MM.1S (cell line): ENCODE results near the gene SMCHD1.
A peak's percentile ranks its signal among the peaks of the same experiment; 100 is the strongest.
"Not testable (repeated sequence)": the region's sequence is repeated elsewhere in the genome, so short reads cannot be mapped to it uniquely, and the experiment has no call there.

Source experiments
- DNase-seq: peaks from one replicate; pipeline ENCODE4 v3.0.0-alpha.2; 2015
- H2AFZ ChIP-seq: fragments of 300-600 bp; sonication (generic); 2 replicates; pipeline ENCODE4 v1.6.0; 2016; ENCODE audit warnings: antibody characterized with exemption, low read length
- H3F3A ChIP-seq: fragments of 300-600 bp; sonication (generic); 2 replicates; pipeline ENCODE4 v1.6.1; 2016; ENCODE audit warnings: mild to moderate bottlenecking, antibody characterized with exemption, low read length, moderate library complexity, mixed read lengths; ENCODE audit not compliant: insufficient read depth
- H3K27ac ChIP-seq: fragments of 300-600 bp; sonication (generic); 2 replicates; pipeline ENCODE4 v1.5.1; 2016; ENCODE audit warnings: mild to moderate bottlenecking, low read length
- H3K27me3 ChIP-seq: fragments of 300-600 bp; sonication (generic); replicated peaks from 2 replicates; pipeline ENCODE4 v1.6.0; 2016; ENCODE audit warnings: low read length; ENCODE audit not compliant: insufficient read depth
- H3K36me3 ChIP-seq: fragments of 300-600 bp; sonication (generic); replicated peaks from 2 replicates; pipeline ENCODE4 v1.6.1; 2016; ENCODE audit warnings: mild to moderate bottlenecking, low read length, mixed read lengths; ENCODE audit not compliant: insufficient read depth
- H3K4me1 ChIP-seq: fragments of 300-600 bp; sonication (generic); 2 replicates; pipeline ENCODE4 v1.6.1; 2016; ENCODE audit warnings: low read length, mixed read lengths
- H3K4me2 ChIP-seq: fragments of 300-600 bp; sonication (generic); 2 replicates; pipeline ENCODE4 v1.6.0; 2016; ENCODE audit warnings: low read depth, low read length
- H3K4me3 ChIP-seq: fragments of 300-600 bp; sonication (generic); 2 replicates; pipeline ENCODE4 v1.5.1; 2016; ENCODE audit warnings: low read length, mixed read lengths
- H3K79me2 ChIP-seq: fragments of 300-600 bp; sonication (generic); 2 replicates; pipeline ENCODE4 v1.6.1; 2016; ENCODE audit warnings: mixed run types, low read length, mixed read lengths
- H3K9ac ChIP-seq: fragments of 300-600 bp; sonication (generic); 2 replicates; pipeline ENCODE4 v1.6.1; 2016; ENCODE audit warnings: low read length, mixed read lengths
- H3K9me2 ChIP-seq: fragments of 300-600 bp; sonication (generic); replicated peaks from 2 replicates; pipeline ENCODE4 v1.6.1; 2016; ENCODE audit warnings: mild to moderate bottlenecking, low read length, mixed read lengths; ENCODE audit not compliant: insufficient read depth
- H3K9me3 ChIP-seq: fragments of 300-600 bp; sonication (generic); replicated peaks from 2 replicates; pipeline ENCODE4 v1.6.1; 2016; ENCODE audit warnings: mild to moderate bottlenecking, low read length, mixed read lengths; ENCODE audit not compliant: insufficient read depth
- H4K20me1 ChIP-seq: fragments of 300-600 bp; sonication (generic); 2 replicates; pipeline ENCODE4 v1.6.1; 2016; ENCODE audit warnings: mild to moderate bottlenecking, low read length, moderate library complexity, mixed read lengths; ENCODE audit not compliant: insufficient read depth
- CTCF ChIP-seq: fragments of 300-600 bp; sonication (generic); IDR thresholded peaks from 2 replicates; pipeline ENCODE4 v1.5.1; 2016; ENCODE audit warnings: antibody characterized with exemption, low read length, mixed read lengths
- EZH2 ChIP-seq: fragments of 300-600 bp; sonication (generic); optimal IDR thresholded peaks from 2 replicates; pipeline ENCODE3; 2017; ENCODE audit warnings: low read depth, mild to moderate bottlenecking, antibody characterized with exemption, low read length, mixed read lengths
- EZH2phosphoT487 ChIP-seq: fragments of 300-600 bp; sonication (generic); IDR thresholded peaks from 2 replicates; pipeline ENCODE4 v1.6.1; 2018; ENCODE audit warnings: antibody characterized with exemption, low read length

The SMCHD1 gene

GRCh38 chr18:2672410-2672809, 16.9 kb downstream of the SMCHD1 start:
- peaks cover 35% of the 10 kb centered on the region for H3K36me3 ChIP-seq

GRCh38 chr18:2672872-2673271, 17.3 kb downstream of the SMCHD1 start:
- Histone ChIP-seq H3K4me3 (no peak overlapping the region), H4K20me1 (no peaks in the 10 kb centered on the region), H3K9me3 (no peaks in the 10 kb centered on the region), H3K79me2 (peaks cover 96% of the 10 kb centered on the region), H3K9me2 (no peaks in the 10 kb centered on the region), H3K9ac (no peak overlapping the region), H2AFZ (no peak overlapping the region), H3K27me3 (no peaks in the 10 kb centered on the region), H3K4me2 (no peak overlapping the region), H3F3A (no peaks in the 10 kb centered on the region), H3K36me3 (peaks cover 34% of the 10 kb centered on the region), H3K27ac (no peak overlapping the region), H3K4me1 (no peaks in the 10 kb centered on the region)
- TF ChIP-seq EZH2phosphoT487 (no peak), EZH2 (no peak)
- DNase-seq, result no peak

More at GRCh38 chr18:2672410-2672809, 16.9 kb downstream of the SMCHD1 start:
- no peak for TF ChIP-seq EZH2phosphoT487
- TF ChIP-seq EZH2, result no peak
- TF ChIP-seq CTCF, result no peak
- H3K4me1 ChIP-seq, result no peaks in the 10 kb centered on the region
- H3F3A ChIP-seq, result no peaks in the 10 kb centered on the region
- H3K4me2 ChIP-seq, result no peak overlapping the region
- no peak overlapping the region for H2AFZ ChIP-seq
- H3K4me3 ChIP-seq, result no peak overlapping the region
- DNase-seq, result peak; percentile 1
- no peak overlapping the region for H3K9ac ChIP-seq
- peaks cover 95% of the 10 kb centered on the region for H3K79me2 ChIP-seq
- no peaks in the 10 kb centered on the region for H3K9me2 ChIP-seq
- H3K27ac ChIP-seq, result no peak overlapping the region
- no peaks in the 10 kb centered on the region for H3K27me3 ChIP-seq
- no peaks in the 10 kb centered on the region for H3K9me3 ChIP-seq
- H4K20me1 ChIP-seq, result no peaks in the 10 kb centered on the region

- H3K36me3 ChIP-seq, result peaks cover 19% of the 10 kb centered on the region
Measured at GRCh38 chr18:2678933-2679332, 23.4 kb downstream of the SMCHD1 start.

GRCh38 chr18:2680216-2680792, 24.8 kb downstream of the SMCHD1 start:
- peaks cover 97% of the 10 kb centered on the region for H3K79me2 ChIP-seq
- peaks cover 29% of the 10 kb centered on the region for H3K36me3 ChIP-seq
- H3K4me2 ChIP-seq, result no peak overlapping the region
- peaks cover 9% of the 10 kb centered on the region; the same call in 1 of the 2 replicates for H4K20me1 ChIP-seq
- no peaks in the 10 kb centered on the region for H3K4me1 ChIP-seq
- H3F3A ChIP-seq, result no peaks in the 10 kb centered on the region
- no peaks in the 10 kb centered on the region for H3K9me2 ChIP-seq
- TF ChIP-seq CTCF (no peak), EZH2phosphoT487 (no peak), EZH2 (no peak)
- peak; percentile 5 for DNase-seq
- no peaks in the 10 kb centered on the region for H3K27me3 ChIP-seq
- H3K9ac ChIP-seq, result no peak overlapping the region
- no peak overlapping the region for H3K27ac ChIP-seq
- no peak overlapping the region for H2AFZ ChIP-seq
- H3K4me3 ChIP-seq, result no peak overlapping the region
- no peaks in the 10 kb centered on the region for H3K9me3 ChIP-seq

More at GRCh38 chr18:2678933-2679332, 23.4 kb downstream of the SMCHD1 start:
- H3K9me2 ChIP-seq, H3K27me3 ChIP-seq, H3K9me3 ChIP-seq, DNase-seq, H2AFZ ChIP-seq, H4K20me1 ChIP-seq, H3K4me1 ChIP-seq, H3K9ac ChIP-seq, H3K4me2 ChIP-seq, H3K27ac ChIP-seq, H3K4me3 ChIP-seq, H3F3A ChIP-seq: not testable (repeated sequence)
- peaks cover 94% of the 10 kb centered on the region for H3K79me2 ChIP-seq
